HG03571 (cell line): Measurements from ENCODE around the gene GPRASP3.
"Not testable (repeated sequence)": the region's sequence is repeated elsewhere in the genome, so short reads cannot be mapped to it uniquely, and the experiment has no call there.

ENCODE experiments used
- ATAC-seq: cut with Tn5 transposase; IDR thresholded peaks from one replicate; pipeline ENCODE4 v1.9.1; 2021; ENCODE audit not compliant: unreplicated experiment

The GPRASP3 gene

GRCh38 chrX:102720237-102721168 lies at the start of gene GPRASP3:
Gene GPRASP3, plus strand, starts transcription at chrX:102720743. Its CDS starts 28,253 bp downstream, at chrX:102748996.
- ATAC-seq, result peak; percentile 98

GRCh38 chrX:102672856-102673255 lies 47.7 kb upstream of the GPRASP3 start:
- no peak for ATAC-seq

DNA sequence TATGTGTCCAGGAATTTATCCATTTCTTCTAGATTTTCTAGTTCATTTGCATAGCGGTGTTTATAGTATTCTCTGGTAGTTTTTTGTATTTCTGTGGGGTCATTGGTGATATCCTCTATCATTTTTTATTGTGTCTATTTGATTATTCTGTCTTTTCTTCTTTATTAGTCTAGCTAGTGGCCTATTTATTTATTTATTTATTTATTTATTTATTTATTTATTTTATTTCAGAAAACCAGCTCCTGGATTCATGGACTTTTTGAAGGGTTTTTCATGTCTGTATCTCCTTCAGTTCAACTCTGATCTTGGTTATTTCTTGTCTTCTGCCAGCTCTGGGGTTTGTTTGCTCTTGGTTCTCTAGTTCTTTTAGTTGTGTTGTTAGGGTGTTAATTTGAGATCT lies 43.1 kb upstream of the GPRASP3 start:
- ATAC-seq, result not testable (repeated sequence)

DNA sequence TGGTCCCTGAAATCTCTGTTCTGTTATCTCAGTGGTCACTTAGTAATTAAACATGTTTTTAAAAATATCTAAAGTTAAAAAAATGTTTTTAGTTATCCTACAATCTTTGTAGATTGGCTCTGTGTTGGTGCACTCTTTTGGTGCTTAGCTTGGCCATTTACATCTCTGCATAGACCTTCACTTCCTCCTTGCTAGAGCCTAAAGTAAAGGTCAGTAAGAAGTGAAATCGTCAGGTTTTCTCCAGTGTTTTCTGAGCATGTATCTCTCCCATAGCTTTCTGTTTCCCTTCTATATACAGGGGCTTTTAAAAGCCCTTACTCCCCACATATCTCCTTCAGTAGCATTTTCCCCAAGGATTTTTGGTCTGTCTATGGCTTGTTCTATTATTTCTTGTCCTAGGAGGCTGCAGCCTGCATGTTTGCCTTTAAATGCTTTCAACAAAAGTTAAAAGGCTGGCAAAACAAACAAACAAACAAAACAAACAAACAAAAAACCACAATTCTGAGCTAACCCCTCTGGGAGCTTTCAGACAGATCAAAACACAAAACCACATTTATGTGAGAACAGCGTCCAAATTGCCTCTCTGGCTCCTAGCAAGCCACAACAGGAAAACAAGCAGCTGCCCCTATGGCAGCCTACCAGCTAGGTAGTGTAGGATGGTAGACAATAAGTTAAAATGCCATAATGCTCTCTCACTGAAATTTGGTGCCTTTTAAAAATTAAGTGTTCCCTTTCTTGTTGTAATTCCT lies 35.6 kb upstream of the GPRASP3 start:
- no peak for ATAC-seq

DNA sequence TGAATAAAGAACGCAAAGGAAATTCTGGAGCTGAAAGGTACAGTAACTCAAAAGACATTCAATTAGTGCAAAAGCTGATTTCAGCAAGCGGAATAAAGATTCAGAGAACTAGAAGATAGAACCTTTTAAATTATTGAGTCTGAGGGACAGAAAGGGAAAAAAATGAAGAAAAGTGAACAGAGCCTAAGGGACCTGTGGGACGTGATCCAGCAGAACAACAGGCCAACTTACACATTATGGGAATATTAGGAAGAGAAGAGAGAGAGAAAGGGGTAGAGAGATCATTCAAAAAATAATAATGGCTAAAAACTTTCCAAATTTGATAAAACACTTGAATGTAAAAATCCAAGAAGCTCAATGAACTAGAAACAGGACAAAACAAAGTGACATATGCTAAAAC lies 25.8 kb upstream of the GPRASP3 start:
- no peak for ATAC-seq

DNA sequence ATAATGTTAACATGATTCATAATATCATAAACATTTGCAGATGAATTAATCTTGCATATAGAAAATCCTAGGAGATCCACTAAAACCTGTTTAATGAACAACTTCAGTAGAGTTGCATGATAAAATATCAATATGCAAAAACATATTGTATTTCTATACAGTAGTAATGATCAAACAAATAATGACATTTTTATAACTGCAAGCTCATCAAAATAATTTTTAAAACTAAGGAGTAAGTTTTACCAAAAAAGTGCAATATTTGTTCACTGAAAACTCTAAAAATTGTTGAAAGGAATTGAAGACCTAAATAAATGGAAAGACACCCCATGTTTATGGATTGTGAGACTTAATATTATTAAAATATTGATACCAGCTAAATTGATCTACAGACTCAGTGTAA lies 24.2 kb upstream of the GPRASP3 start:
- no peak for ATAC-seq

- ATAC-seq, result no peak
Measured at GRCh38 chrX:102697494-102697893, 23.0 kb upstream of the GPRASP3 start.

DNA sequence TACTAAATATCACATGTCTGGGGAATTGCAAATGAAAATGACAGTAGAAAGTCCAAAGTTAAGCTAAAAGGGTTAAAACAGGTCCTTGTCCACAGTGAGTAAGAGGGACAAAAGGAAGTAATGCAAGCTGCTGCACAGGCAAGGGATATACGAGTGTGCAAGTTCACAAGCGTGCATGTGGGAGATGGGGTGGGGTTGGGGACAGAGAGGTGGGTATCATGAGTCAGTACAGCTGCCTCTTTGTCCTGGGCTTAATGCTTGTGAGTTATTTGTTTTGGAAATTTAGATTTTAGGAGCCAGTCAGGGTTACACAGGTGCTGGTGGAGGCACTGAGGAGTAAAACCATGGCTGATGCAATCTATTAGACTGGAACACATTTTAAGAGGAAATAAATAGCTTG lies 11.6 kb upstream of the GPRASP3 start:
- ATAC-seq, result no peak

- no peak for ATAC-seq
Measured at GRCh38 chrX:102711872-102712215, 8.7 kb upstream of the GPRASP3 start.

- no peak for ATAC-seq
Measured at GRCh38 chrX:102712216-102712966, 8.2 kb upstream of the GPRASP3 start, which contains the start of gene GPRASP2. Gene GPRASP2, plus strand, starts transcription at chrX:102712448. Its CDS starts 2,422 bp downstream, at chrX:102714870.

GRCh38 chrX:102712981-102713625 lies 7.4 kb upstream of the GPRASP3 start:
- no peak for ATAC-seq

GRCh38 chrX:102714994-102715393 lies 5.5 kb upstream of the GPRASP3 start:
- ATAC-seq, result no peak

DNA sequence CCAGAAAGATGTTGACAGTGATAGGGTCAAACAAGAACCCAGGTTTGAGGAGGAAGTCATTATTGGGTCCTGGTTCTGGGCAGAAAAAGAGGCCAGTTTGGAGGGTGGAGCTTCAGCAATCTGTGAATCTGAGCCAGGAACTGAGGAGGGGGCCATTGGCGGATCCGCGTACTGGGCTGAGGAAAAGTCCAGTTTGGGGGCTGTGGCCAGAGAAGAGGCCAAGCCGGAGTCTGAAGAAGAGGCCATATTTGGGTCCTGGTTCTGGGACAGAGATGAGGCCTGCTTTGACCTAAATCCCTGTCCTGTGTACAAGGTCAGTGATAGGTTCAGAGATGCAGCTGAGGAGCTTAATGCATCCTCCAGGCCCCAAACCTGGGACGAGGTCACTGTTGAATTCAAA lies 4.6 kb upstream of the GPRASP3 start:
- ATAC-seq, result no peak

DNA sequence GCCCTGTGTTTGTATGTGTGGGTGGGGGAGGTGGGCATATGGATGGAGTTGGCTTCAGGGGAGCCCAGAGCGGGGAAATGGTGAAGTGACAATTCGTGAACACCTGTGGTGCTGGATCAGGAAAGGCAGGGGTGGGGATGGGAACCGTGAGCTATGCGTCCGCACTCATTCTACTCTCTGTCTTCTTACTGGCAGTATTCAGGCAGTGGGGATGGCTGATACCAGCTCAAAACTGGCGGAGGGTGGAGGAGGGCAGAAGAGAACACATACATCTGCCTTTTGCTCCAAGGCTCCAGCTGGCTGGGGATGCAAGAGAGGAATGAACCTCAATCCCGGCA lies 595 bp downstream of the GPRASP3 start:
- not testable (repeated sequence) for ATAC-seq

GRCh38 chrX:102723456-102723855 lies 2.9 kb downstream of the GPRASP3 start:
- ATAC-seq, result no peak

- ATAC-seq, result no peak
Measured at GRCh38 chrX:102727761-102728160, 7.2 kb downstream of the GPRASP3 start.

GRCh38 chrX:102728646-102729045 lies 8.1 kb downstream of the GPRASP3 start:
- no peak for ATAC-seq

DNA sequence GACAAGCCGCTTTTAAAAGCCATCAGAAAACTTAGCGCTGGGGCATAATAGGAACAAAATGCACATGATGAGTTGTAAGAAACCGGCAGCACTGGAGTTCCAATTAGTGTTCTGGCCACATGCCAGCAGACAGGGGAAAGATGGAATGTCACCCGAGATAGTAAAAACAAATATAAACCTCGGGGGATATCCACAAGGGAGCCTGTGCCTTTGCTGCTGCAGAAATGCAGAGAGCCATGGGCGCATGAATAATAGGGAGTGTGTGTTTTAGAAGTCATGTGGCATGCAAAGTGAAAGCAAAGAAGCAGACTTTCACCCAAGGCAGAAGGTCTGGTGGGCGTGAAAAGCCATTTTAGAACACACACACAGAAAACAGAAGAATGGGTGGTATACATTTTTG lies 19.1 kb downstream of the GPRASP3 start:
- ATAC-seq, result no peak

DNA sequence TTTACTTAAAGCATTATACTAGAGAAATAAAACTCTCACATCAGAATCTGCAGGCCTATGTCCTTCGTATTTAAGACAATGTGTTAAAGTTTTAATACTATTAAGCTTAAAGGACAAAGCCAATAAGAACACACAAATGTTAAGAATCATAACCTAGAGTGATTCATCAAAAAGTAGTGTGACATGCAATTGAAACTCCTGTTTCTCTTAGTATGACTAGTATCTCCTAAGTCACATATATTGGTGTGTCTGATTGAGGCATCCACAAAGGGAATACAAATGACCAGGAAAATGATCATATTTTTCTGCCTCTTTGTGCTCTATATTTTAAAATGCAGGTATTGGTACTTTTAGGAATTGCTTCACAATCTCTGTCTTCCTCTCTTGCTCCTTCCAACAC lies 23.8 kb downstream of the GPRASP3 start:
- no peak for ATAC-seq

- ATAC-seq, result no peak
Measured at GRCh38 chrX:102745513-102745856, 24.9 kb downstream of the GPRASP3 start.
